Inflammatory macrophage treated with lipopolysaccharide for 1 hour (primary cell): ENCODE measurements around the gene PRDX4.
A peak's percentile ranks its signal among the peaks of the same experiment; 100 is the strongest.
"Not testable (repeated sequence)": the region's sequence is repeated elsewhere in the genome, so short reads cannot be mapped to it uniquely, and the experiment has no call there.

ENCODE experiments used
- DNase-seq, 2 donors: peaks; one replicate each; pipeline ENCODE4 v3.0.0-alpha.2; 2020 to 2022

Gene PRDX4

DNA sequence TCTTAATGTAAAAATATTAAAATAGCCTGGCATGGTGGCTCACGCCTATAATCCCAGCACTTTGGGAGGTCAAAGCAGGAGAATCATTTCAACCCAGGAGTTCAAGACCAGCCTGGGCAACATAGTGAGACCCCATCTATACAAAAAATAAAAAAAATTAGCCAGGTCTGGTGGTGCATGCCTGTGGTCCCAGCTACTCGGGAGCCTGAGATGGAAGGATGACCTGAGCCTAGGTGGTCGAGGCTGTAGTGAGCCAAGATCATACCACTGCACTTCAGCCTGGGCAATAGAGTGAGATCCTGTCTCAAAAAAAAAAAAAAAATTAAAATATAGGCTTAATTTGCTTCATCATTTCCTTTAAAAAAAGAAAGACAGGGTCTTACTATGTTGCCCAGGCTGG is 9.2 kb downstream of the PRDX4 start:
- DNase-seq: not testable (repeated sequence)

DNA sequence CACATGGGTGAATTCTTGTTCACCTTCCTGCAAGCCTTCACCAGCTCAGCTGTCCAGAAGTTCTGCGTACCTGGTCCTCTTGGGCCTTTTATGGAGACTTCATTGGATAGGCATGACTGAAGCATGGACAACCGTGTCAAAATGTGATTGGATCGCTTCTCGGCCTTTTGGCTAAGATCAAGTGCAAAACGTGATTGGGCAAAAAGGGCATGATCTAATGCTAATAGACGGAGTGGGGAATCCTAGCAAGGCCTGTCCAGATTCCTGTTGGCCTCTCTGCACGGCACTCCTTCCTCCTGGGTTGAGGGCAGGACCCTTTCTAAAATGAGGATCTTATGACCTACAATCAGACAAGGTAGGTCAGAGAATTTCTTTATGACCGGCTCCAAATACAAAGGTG is 24.9 kb downstream of the PRDX4 start:
- no peak for DNase-seq

DNA sequence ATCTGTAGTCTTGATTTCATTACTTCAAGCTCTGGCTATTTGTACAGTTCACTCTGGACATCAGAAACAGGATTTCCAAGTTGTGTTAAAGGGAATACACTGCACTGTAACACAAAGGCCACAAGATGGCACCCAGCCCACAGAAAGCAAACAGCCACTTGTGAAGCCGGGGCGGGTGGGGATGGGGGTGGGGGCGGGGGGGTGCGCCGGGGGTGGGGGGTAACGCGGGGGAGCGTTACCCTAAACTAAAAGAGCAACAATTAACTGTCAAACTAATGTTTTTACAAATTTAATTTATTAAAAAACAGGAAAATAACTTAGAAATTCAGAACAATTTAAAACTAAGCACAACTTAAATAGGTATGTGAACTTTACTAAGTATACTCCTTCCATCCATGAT is 27.3 kb downstream of the PRDX4 start:
- DNase-seq: peak; percentile 26 to 46

DNA sequence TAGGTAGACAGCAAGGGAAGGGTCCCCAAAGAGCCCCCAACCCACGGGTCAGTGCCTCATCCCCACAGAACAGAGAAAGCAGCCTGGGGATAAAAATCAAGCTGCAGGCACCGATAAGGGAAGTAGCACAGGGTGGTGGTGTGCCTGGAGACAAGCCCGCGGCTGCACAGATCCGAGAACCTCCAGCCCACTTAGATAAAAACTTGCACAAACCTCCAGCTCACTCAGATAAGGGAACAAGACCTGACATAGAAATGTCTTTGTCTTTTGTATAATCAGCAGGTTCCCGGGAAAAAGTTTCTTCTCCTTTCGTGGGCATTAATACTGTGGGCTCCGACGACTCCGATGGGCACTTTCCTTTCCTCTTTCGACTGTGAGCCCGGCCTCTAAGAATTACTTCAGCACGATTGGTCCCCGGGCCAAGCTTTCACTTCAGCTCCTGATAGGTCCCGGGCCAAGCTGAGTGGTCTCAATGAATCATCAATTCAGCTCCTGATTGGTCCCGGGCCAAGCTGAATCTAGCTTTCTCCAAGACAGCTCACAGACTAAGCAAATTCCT is 32.4 kb downstream of the PRDX4 start:
- peak; percentile 29 to 60 for DNase-seq

DNA sequence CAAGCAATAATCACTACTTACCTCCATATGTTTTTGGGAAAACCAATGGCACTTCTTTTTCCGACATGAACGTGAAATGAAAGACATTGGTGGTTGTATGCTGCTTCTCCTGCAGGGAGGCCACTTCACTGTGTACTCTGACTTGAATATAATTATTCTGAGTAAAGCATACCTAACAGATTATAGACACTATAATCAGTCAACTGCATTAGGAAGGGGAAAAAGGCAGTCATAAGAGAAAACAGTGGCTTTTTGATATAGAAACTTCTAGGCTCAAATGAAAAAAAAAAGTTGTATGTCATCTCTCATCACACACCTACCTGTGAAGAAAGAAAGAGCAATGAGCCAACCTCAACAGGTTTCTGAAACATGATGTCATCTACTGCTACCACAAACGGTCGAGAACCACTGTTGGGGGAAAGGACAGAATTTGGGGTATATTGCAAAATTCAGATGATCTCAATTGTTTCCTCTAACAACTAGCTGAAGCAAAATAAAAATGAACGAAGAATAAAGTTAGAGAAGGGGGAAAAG is 37.4 kb downstream of the PRDX4 start:
- no peak for DNase-seq

DNA sequence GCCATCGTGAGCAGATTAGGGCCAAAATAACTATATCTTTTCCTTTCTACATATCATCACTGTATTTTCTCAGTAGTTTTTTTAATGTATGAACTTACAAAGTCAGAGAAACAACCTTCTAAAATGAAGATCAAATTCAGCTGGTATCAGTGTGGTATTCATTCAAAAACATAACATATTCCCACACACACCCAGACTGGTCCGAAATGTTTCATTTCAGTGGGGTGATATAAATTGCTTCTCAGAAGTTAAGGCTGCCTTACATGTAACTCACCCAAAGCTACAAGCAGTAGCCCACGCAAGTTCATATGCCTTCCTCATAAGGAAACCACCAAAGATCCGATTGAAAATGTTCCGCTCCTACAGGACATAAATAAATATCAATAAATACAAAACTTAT is 37.9 kb downstream of the PRDX4 start:
- no peak for DNase-seq

DNA sequence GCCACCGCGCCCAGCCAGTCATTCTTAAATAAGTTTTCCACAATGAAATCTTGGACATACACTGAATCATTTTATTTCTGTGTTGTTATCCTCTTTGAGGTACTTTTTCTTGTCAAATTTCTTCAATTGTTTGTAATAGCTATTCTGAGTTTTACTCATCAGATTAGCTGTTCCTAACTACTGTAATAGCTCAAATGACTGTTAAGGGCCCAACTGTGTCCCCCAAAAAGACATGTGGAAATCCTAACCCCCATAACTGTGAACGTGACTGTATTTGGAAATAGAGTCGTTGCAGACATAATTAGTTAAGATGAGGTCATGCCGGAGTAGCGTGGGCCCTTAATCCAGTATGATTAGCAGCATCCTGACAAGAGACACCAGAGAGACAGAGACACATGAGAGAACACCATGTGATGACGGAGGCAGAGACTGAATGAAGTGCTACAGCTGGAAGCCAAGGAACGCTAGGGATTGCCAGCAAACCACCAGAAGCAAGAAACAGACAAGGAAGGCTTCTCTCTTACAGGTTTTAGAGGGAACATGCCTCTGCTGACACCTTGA is 52.9 kb downstream of the PRDX4 start:
- DNase-seq: no peak

DNA sequence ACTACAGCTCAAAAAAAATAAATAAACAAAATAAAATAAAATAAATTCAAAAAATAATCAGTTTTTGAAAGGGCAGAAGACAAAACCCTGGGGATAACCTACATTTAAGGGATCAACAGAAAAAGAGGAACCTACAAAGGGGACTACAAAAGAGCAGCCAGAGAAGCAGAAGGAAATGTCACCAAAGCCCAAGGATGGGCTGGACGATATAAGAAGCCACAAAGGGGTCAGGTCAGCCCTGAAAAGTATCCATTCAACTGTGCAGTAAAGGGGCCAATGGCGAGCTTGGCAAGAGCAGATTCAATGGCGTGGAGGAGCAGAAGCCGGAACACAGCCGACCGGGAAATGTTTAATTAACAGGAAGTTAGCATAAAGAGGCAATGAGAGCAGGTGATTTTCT is 58.9 kb downstream of the PRDX4 start:
- peak in 1 of 2 donors; percentile 16 for DNase-seq

DNA sequence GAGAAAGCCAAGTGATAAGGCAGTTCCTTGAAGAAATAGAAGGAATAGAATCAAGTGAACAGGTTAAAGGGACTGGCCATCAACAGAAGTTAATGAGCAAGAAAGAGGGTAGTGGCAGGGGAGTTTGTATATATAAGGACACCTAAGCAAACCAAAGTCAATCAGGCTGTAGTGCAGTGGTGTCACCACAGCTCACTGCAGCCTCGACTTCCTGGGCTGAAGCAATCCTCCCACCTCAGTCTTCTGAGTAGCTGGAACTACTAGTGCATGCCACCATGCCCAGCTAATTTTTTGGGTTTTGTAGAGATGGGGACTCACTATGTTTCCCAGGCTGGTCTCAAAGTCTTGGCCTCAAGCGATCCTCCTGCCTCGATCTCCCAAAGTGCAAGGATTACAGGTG is 59.9 kb downstream of the PRDX4 start:
- peak in 1 of 2 donors; percentile 17 for DNase-seq

DNA sequence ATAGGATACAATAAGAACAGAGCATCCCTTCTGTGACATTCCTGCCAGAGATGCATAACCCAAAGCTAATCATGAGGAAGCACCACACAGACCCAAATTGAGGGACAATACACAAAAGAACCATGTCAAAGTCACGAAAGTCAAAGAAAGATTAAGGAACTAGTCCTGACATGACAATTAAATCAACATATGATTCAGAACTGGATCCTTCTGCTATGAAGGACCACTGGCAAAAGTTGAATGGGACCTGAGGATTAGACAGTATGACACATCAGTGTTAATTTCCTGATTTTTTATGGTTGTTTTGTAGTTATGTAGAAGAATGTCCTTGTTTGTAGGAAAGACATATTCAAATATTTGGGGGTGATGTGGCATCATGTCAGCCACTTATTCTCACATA is 61.9 kb downstream of the PRDX4 start:
- DNase-seq: no peak

DNA sequence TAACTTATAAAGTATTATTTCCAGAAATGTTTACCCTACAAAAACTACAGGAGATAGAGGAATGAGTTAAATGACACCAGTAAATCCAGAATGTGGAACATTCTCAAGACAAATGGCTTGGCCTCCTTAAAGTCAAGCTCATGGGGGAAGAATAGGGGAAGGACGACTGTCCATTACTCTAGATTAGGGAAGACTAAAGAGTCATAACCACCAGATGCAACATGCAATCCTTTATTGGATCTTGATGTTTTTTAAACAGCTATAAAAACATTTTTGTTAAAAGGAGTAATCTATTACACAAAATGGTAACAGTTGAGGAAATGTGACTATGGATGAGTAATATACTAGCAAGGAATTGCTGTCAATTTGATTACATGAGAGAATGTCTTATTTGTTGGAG is 64.7 kb downstream of the PRDX4 start:
- DNase-seq: peak; percentile 29 to 52

DNA sequence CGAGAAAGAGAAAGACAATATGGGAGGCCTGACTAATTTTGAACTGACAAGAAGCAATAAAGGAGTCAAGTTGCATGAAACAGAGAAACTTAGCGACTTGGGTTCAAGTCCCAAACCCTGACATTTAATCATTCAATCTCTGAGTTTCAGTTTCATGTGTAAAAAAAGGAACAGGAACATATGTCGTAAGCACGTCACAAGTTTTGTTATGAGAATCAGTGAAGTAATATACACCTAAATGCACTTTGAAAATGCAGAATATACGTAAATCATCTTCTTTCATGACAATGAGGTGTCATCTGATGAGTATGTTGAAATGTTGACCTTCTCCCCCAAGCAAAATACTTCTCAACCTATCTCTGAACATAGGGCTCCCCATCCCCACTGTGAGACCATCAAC is 65.4 kb downstream of the PRDX4 start:
- peak; percentile 65 to 84 for DNase-seq
